HG02852 (cell line): ENCODE results near the gene ADRA1B.

ENCODE experiments used
- ATAC-seq: cut with Tn5 transposase; IDR thresholded peaks from one replicate; pipeline ENCODE4 v1.9.1; 2021; ENCODE audit warnings: mild to moderate bottlenecking, moderate library complexity; ENCODE audit not compliant: unreplicated experiment

Gene ADRA1B

GRCh38 chr5:159901308-159901707 lies 15.0 kb upstream of the ADRA1B start:
- no peak for ATAC-seq

GRCh38 chr5:159901772-159902171 lies 14.5 kb upstream of the ADRA1B start:
- no peak for ATAC-seq

- no peak for ATAC-seq
Measured at GRCh38 chr5:159902444-159903121, 13.7 kb upstream of the ADRA1B start.

GRCh38 chr5:159903131-159903530 lies 13.2 kb upstream of the ADRA1B start:
- no peak for ATAC-seq

GRCh38 chr5:159904874-159905273 lies 11.4 kb upstream of the ADRA1B start:
- no peak for ATAC-seq

DNA sequence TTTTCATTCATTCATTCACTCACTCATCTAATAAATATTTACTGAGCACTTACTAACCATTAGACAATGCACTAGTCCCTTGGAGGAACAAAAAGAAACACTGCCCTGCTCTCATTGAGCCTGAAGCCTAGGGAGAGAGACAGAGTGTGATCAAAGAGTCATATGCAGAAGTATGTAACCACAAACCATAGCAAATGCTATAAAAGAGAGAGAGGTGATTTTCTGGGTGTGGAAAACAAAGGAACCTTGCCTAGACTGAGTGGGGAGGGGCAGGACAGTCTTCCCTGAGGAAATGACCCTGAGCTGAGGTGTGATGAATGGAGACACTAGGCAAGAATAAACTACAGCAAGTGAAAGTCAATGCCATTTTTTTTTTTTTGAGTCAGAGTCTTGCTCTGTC lies 10.8 kb upstream of the ADRA1B start:
- no peak for ATAC-seq

GRCh38 chr5:159906463-159906862 lies 9.8 kb upstream of the ADRA1B start:
- ATAC-seq = no peak

DNA sequence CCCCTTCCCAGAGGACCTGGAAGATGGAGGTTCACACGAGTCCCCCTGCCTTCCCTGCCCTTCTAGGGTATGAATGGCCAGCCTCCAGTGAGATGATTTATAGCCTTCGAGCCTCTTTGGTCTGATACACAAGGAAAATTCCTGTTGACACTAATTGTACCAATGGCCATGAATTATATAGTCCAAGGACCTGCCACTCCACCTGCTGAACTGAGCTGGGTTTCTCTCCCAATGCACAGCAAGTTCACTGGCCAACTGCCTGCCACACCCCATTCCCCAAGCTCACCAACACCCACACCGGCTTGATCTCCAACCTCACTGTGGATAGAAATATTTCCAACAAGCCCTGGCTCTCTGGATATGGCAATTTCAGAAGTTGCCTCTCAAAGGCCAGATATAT lies 9.3 kb upstream of the ADRA1B start:
- no peak for ATAC-seq

DNA sequence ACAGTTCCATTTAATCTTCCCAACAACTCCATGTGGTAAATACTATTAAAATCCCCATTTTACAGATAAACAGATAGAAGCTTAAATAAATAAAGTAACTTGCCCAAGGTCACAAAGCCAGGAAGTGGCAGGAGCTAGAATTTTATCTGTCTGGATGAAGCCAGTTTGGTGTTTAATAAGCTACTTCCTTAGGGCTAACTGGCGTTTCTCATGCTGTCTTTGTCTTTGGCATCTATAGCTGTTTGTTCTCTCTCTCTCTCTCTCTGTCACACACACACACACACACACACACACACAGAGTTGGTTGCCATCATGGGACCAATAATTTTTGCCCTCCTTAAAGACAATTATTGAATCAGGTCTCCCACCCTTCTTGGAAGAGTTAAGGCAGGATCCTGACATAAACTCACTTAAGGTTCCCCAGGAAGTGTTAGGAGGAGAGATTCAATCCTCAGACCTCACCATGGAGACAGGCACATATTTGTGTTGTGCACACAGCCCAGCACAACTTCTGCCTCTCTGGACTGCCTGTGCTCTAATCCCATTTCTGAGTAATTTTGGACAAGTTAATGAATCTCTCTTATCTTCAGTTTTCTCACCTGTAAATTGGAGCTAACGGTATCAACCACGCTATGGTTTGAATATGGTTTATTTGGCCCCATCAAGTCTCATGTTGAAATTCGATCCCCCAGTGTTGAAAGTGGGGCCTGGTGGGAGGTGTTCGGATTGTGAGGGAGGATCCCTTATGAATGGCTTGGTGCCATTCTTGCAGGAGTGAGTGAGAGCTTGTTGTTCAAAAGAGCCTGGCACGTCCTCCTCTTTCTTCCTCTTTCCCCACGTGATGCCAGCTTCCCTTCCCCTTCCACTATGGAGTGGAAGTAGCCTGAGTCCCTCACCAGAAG lies 8.3 kb upstream of the ADRA1B start:
- ATAC-seq = no peak

GRCh38 chr5:159908591-159908940 lies 7.7 kb upstream of the ADRA1B start:
- ATAC-seq = no peak

DNA sequence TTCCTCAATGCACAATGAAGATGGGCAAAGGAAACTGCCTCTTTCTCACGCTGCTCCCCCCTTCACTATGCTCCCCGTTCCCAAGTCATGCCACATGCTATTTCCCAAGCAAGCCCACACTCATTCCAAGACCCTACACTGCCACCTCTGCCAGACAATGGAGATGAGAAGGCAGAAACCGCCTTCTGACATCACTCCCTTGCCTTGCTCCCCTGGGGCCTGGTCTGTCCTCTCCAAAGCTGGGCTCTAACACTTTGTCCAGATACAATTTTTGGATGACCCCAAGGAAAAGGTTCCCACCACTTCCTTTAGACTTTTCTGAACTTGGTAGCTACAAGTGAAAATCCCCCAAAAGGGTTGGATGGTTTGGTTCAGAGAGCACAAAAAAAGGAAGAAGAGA lies 7.2 kb upstream of the ADRA1B start:
- ATAC-seq = no peak

- ATAC-seq = no peak
Measured at GRCh38 chr5:159910207-159910842, 6.0 kb upstream of the ADRA1B start.

GRCh38 chr5:159910843-159911229 lies 5.4 kb upstream of the ADRA1B start:
- ATAC-seq = no peak

DNA sequence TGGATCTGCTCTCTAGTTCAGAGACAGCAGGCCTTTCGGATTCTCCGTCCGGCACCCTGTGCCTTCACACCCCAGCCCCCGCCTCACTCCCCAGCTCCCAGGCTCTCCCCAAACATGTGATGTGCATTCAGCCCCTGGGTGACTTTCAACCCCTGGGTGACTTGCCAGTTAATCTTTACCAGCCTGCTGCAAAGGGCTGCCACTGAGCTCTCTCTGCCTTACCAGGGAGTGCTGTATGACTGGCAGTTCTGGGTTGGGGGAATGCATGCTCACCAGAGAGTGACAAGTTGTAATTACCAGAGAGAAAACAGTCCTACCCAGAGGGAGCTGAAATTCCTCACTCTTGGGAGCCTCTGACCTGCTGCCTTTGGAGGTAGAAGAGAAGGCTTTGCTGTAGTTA lies 4.9 kb upstream of the ADRA1B start:
- ATAC-seq = no peak

- no peak for ATAC-seq
Measured at GRCh38 chr5:159912033-159912800, 4.1 kb upstream of the ADRA1B start.

DNA sequence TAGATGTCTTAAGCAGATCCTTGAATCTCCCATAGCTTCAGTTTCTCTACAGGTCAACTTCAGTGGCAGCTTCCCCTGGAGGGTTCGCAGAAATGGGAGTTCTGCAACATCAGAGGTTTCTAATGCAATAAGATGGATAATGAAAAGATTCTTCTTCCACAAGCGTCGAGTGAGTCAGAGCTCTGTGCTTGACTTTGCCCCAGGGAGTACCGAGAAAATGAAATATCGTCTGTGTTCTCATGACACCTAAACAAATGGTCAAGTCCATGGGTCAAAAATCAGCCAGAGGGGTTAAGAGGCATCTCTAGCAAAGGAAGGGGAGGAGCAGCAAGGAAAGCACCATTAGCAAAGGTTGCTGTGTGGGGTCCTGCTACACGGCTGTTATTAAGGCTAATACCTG lies 3.2 kb upstream of the ADRA1B start:
- no peak for ATAC-seq

GRCh38 chr5:159913501-159913900 lies 2.8 kb upstream of the ADRA1B start:
- ATAC-seq = no peak

DNA sequence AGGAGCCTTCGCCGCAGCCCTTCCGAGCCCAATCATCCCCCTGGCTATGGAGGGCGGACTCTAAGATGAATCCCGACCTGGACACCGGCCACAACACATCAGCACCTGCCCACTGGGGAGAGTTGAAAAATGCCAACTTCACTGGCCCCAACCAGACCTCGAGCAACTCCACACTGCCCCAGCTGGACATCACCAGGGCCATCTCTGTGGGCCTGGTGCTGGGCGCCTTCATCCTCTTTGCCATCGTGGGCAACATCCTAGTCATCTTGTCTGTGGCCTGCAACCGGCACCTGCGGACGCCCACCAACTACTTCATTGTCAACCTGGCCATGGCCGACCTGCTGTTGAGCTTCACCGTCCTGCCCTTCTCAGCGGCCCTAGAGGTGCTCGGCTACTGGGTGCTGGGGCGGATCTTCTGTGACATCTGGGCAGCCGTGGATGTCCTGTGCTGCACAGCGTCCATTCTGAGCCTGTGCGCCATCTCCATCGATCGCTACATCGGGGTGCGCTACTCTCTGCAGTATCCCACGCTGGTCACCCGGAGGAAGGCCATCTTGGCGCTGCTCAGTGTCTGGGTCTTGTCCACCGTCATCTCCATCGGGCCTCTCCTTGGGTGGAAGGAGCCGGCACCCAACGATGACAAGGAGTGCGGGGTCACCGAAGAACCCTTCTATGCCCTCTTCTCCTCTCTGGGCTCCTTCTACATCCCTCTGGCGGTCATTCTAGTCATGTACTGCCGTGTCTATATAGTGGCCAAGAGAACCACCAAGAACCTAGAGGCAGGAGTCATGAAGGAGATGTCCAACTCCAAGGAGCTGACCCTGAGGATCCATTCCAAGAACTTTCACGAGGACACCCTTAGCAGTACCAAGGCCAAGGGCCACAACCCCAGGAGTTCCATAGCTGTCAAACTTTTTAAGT lies 819 bp downstream of the ADRA1B start:
- ATAC-seq = no peak

DNA sequence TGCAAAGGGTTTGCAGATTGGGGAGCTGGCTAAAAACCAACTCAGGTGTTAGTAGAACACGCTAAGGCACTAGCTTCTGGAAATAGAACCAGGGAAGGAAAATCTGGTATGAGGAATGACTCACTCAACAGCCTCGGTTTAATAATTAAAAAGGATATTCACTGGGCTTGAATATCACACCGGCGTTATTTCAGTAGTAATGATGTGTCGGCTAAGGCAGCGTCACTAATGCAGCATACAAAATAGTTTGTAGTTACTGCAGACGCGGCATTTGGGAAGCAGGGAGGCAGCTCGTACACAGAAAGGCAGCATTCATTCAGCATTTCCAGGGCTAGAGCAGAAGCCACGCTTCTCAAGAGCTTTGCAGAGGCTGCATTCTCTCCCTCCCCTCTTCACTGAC lies 1.7 kb downstream of the ADRA1B start:
- ATAC-seq = no peak

GRCh38 chr5:159921721-159922120 lies 5.4 kb downstream of the ADRA1B start:
- ATAC-seq = no peak
